Activated CD8-positive, alpha-beta memory T cell treated with anti-CD3 and anti-CD28 coated beads, Interleukin-2, amount 50 U/mL, for 24 hours (primary cell): Measurements from ENCODE around the gene IFITM1.
"Not testable (repeated sequence)": the region's sequence is repeated elsewhere in the genome, so short reads cannot be mapped to it uniquely, and the experiment has no call there.

Experiments
- DNase-seq: peaks from one replicate; pipeline ENCODE4 v3.0.0-alpha.2; 2020; ENCODE audit errors: extremely low read depth

Gene IFITM1

GRCh38 chr11:326592-326841 is 12.7 kb downstream of the IFITM1 start:
- DNase-seq = no peak

- DNase-seq = no peak
Measured at GRCh38 chr11:326842-327580, 13.2 kb downstream of the IFITM1 start.

GRCh38 chr11:327581-327923 is 13.7 kb downstream of the IFITM1 start:
- no peak for DNase-seq

- DNase-seq = no peak
Measured at GRCh38 chr11:328012-328411, 14.2 kb downstream of the IFITM1 start.

GRCh38 chr11:328516-329100 is 14.8 kb downstream of the IFITM1 start:
- DNase-seq = not testable (repeated sequence)

- DNase-seq = no peak
Measured at GRCh38 chr11:329886-330253, 16.0 kb downstream of the IFITM1 start.

- DNase-seq = no peak
Measured at GRCh38 chr11:330307-330693, 16.5 kb downstream of the IFITM1 start.

GRCh38 chr11:330694-331357 is 17.0 kb downstream of the IFITM1 start:
- no peak for DNase-seq

- DNase-seq = no peak
Measured at GRCh38 chr11:331358-332060, 17.7 kb downstream of the IFITM1 start.

- no peak for DNase-seq
Measured at GRCh38 chr11:332651-333480, 19.0 kb downstream of the IFITM1 start.

- not testable (repeated sequence) for DNase-seq
Measured at GRCh38 chr11:333616-334263, 19.9 kb downstream of the IFITM1 start.

GRCh38 chr11:334264-334994 is 20.6 kb downstream of the IFITM1 start:
- no peak for DNase-seq

- DNase-seq = no peak
Measured at GRCh38 chr11:335779-336658, 22.2 kb downstream of the IFITM1 start.

GRCh38 chr11:336659-337198 is 22.9 kb downstream of the IFITM1 start:
- no peak for DNase-seq

GRCh38 chr11:337711-338110 is 23.9 kb downstream of the IFITM1 start:
- no peak for DNase-seq

- DNase-seq = no peak
Measured at GRCh38 chr11:339963-340362, 26.1 kb downstream of the IFITM1 start.

- no peak for DNase-seq
Measured at GRCh38 chr11:340539-341512, 27.0 kb downstream of the IFITM1 start.

- no peak for DNase-seq
Measured at GRCh38 chr11:342328-342727, 28.5 kb downstream of the IFITM1 start.
